Endothelial cell of umbilical vein (primary cell): Measurements from ENCODE around the gene NAE1.

Experiments used
- EZH2 ChIP-seq: IDR thresholded peaks from 2 replicates; pipeline ENCODE4 v1.6.1; 2012; ENCODE audit warnings: borderline replicate concordance, low read depth, mild to moderate bottlenecking, moderate library complexity, low read length, inconsistent platforms; ENCODE audit not compliant: severe bottlenecking
- JUN ChIP-seq: IDR thresholded peaks from 2 replicates; pipeline ENCODE4 v1.6.1; 2011; ENCODE audit warnings: borderline replicate concordance, low read depth; ENCODE audit not compliant: insufficient read length, insufficient read depth
- POLR2A ChIP-seq: IDR thresholded peaks from 2 replicates; pipeline ENCODE4 v1.6.1; 2012; ENCODE audit warnings: low read depth, mild to moderate bottlenecking, control low read depth, low read length
- TF ChIP-seq, protein P1 (sequence below), 2 donors: IDR thresholded peaks; 1 replicate in 1 of 2; 2 replicates in 1 of 2; pipeline ENCODE4 v1.5.1; 2011; ENCODE audit warnings: low read length in 2 of 2, mild to moderate bottlenecking in 2 of 2, moderate library complexity in 2 of 2, control low read depth in 1 of 2, inconsistent platforms in 1 of 2, low read depth in 1 of 2; ENCODE audit not compliant: insufficient read depth in 1 of 2; ENCODE audit errors: extremely low read depth in 1 of 2

DNA sequence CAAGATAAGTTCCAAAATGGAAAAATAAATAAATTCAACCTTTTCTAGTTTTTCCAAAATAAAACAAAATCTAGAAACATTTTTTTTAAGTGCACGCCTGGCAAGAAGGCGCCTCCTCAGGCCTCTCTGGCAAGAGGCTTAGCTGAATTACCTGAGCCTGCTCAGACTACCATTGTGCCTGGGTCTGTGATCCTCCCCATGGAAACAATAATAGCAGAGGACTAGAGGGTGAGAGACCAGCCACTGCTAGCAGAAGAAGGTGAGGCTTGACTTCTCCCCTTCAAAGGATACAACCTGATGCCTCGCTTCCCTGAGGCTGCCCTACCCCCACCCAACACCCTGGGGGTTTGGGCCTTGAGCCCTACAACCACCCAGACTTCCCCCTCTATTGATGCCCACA is 44.2 kb downstream of the NAE1 start:
- TF ChIP-seq EZH2 (no peak), POLR2A (no peak), JUN (no peak)
- TF ChIP-seq, protein P1, sequence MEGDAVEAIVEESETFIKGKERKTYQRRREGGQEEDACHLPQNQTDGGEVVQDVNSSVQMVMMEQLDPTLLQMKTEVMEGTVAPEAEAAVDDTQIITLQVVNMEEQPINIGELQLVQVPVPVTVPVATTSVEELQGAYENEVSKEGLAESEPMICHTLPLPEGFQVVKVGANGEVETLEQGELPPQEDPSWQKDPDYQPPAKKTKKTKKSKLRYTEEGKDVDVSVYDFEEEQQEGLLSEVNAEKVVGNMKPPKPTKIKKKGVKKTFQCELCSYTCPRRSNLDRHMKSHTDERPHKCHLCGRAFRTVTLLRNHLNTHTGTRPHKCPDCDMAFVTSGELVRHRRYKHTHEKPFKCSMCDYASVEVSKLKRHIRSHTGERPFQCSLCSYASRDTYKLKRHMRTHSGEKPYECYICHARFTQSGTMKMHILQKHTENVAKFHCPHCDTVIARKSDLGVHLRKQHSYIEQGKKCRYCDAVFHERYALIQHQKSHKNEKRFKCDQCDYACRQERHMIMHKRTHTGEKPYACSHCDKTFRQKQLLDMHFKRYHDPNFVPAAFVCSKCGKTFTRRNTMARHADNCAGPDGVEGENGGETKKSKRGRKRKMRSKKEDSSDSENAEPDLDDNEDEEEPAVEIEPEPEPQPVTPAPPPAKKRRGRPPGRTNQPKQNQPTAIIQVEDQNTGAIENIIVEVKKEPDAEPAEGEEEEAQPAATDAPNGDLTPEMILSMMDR (IDR thresholded peaks at IDR 0.05; ENCODE audit: extremely low read depth in 1 of 2, insufficient read depth in 1 of 2, low read depth in 1 of 2, low read length in 2 of 2), result no peak
